T-helper 1 cell treated with Interleukin-12 subunit alpha and Interleukin-12 subunit beta and Interleukin-4 antibody, amounts not matched to agents 30 μg/mL and 1 μg/mL, for 36 hours (primary cell): ENCODE results near the gene ISYNA1.

Experiments used
- H3K27ac Mint-ChIP-seq: one replicate; pipeline ENCODE4 v1.8.0; 2021; ENCODE audit warnings: mild to moderate bottlenecking, mixed read lengths
- H3K27me3 Mint-ChIP-seq: one replicate; pipeline ENCODE4 v1.8.0; 2021; ENCODE audit warnings: low read depth, mixed read lengths
- H3K36me3 Mint-ChIP-seq: one replicate; pipeline ENCODE4 v1.8.0; 2021; ENCODE audit warnings: low read depth, mixed read lengths
- H3K4me1 Mint-ChIP-seq: one replicate; pipeline ENCODE4 v1.8.0; 2021; ENCODE audit warnings: low read depth, mixed read lengths
- H3K4me3 Mint-ChIP-seq: one replicate; pipeline ENCODE4 v1.8.0; 2021; ENCODE audit warnings: mild to moderate bottlenecking, moderate library complexity, mixed read lengths
- H3K9me3 Mint-ChIP-seq: one replicate; pipeline ENCODE4 v1.8.0; 2021; ENCODE audit warnings: mixed read lengths

The ISYNA1 gene

DNA sequence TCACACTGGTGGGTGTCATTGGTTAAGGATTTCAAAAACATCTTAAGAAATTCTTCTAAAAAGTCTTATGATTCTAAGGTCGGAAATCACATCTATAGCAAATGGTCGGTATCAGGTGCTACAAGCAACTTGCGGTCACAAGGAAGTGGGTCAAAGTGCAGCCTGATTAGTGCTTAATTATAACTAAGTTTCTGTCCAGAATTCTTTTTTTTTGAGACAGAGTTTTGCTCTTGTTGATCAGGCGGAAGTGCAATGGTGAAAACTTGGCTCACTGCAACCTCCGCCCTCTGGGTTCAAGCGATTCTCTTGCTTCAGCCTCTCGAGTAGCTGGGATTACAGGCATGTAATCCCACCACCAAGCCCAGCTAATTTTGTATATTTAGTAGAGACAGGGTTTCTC lies 53.2 kb downstream of the ISYNA1 start:
- no peaks in the 10 kb centered on the region for H3K9me3 Mint-ChIP-seq
- H3K27ac Mint-ChIP-seq, result no peak overlapping the region
- H3K27me3 Mint-ChIP-seq, result peaks cover 44% of the 10 kb centered on the region
- H3K4me1 Mint-ChIP-seq, result peaks cover 8% of the 10 kb centered on the region
- no peaks in the 10 kb centered on the region for H3K36me3 Mint-ChIP-seq
- no peak overlapping the region for H3K4me3 Mint-ChIP-seq
